Trophoblast cell (in vitro differentiated cells and primary cell): ENCODE measurements around the gene NACA2.

Experiments
- DNase-seq, 2 donors: peaks; one replicate each; pipeline ENCODE4 v3.0.0-alpha.2; 2016
- H2AFZ ChIP-seq: 2 replicates; pipeline ENCODE4 v1.6.1; 2013; ENCODE audit warnings: low read length, moderate library complexity, mild to moderate bottlenecking; ENCODE audit not compliant: insufficient read depth, poor library complexity
- H2AK5ac ChIP-seq: 2 replicates; pipeline ENCODE4 v1.6.1; 2013; ENCODE audit warnings: mild to moderate bottlenecking, low read length
- H2BK120ac ChIP-seq: 2 replicates; pipeline ENCODE4 v1.6.1; 2013; ENCODE audit warnings: low read length, mild to moderate bottlenecking, moderate library complexity; ENCODE audit not compliant: insufficient read depth, poor library complexity
- H2BK12ac ChIP-seq: 2 replicates; pipeline ENCODE4 v1.6.1; 2013; ENCODE audit warnings: mild to moderate bottlenecking, low read length, moderate library complexity
- H2BK5ac ChIP-seq: 2 replicates; pipeline ENCODE4 v1.6.1; 2013; ENCODE audit warnings: low read length, low read depth, moderate library complexity, mild to moderate bottlenecking; ENCODE audit not compliant: poor library complexity
- H3K14ac ChIP-seq: 2 replicates; pipeline ENCODE4 v1.6.1; 2013; ENCODE audit warnings: mild to moderate bottlenecking, low read length
- H3K18ac ChIP-seq: 2 replicates; pipeline ENCODE4 v1.6.1; 2013; ENCODE audit warnings: mild to moderate bottlenecking, low read length
- H3K23ac ChIP-seq: 2 replicates; pipeline ENCODE4 v1.6.1; 2013; ENCODE audit warnings: low read length
- H3K27ac ChIP-seq: 2 replicates; pipeline ENCODE4 v1.5.1; 2013; ENCODE audit warnings: low read depth, mild to moderate bottlenecking, inconsistent platforms, low read length, moderate library complexity
- H3K27me3 ChIP-seq: 2 replicates; pipeline ENCODE4 v1.6.1; 2013; ENCODE audit warnings: inconsistent platforms, mild to moderate bottlenecking, low read length, moderate library complexity; ENCODE audit not compliant: insufficient read depth
- H3K36me3 ChIP-seq, 2 experiments: 1 replicate in 1 of 2; 2 replicates in 1 of 2; pipeline ENCODE4 v1.6.1; 2013; ENCODE audit warnings: low read length in 2 of 2, mild to moderate bottlenecking in 2 of 2, moderate library complexity in 1 of 2; ENCODE audit not compliant: insufficient read depth in 2 of 2, control insufficient read depth in 1 of 2
- H3K4ac ChIP-seq: 2 replicates; pipeline ENCODE4 v1.6.1; 2013; ENCODE audit warnings: low read depth, mild to moderate bottlenecking, low read length, moderate library complexity
- H3K4me1 ChIP-seq, 2 experiments: 1 replicate in 1 of 2; 2 replicates in 1 of 2; pipeline ENCODE4 v1.6.1; 2013; ENCODE audit warnings: low read length in 2 of 2, mild to moderate bottlenecking in 2 of 2, moderate library complexity in 1 of 2; ENCODE audit not compliant: insufficient read depth in 2 of 2, control insufficient read depth in 1 of 2
- H3K4me2 ChIP-seq: 2 replicates; pipeline ENCODE4 v1.6.1; 2013; ENCODE audit warnings: inconsistent platforms, mild to moderate bottlenecking, low read length, moderate library complexity
- H3K4me3 ChIP-seq: 2 replicates; pipeline ENCODE4 v1.5.1; 2013; ENCODE audit warnings: mild to moderate bottlenecking, low read depth, low read length, inconsistent platforms
- H3K79me1 ChIP-seq: one replicate; pipeline ENCODE4 v1.6.1; 2013; ENCODE audit warnings: low read length
- H3K79me2 ChIP-seq: 2 replicates; pipeline ENCODE4 v1.6.1; 2013; ENCODE audit warnings: low read length, mild to moderate bottlenecking; ENCODE audit not compliant: control insufficient read depth, insufficient read depth, poor library complexity
- H3K9ac ChIP-seq: 2 replicates; pipeline ENCODE4 v1.6.1; 2013; ENCODE audit warnings: mild to moderate bottlenecking, low read length
- H3K9me3 ChIP-seq: 2 replicates; pipeline ENCODE4 v1.6.1; 2013; ENCODE audit warnings: low read depth, mild to moderate bottlenecking, control low read depth, inconsistent platforms, low read length; ENCODE audit not compliant: insufficient read depth
- H4K12ac ChIP-seq: 2 replicates; pipeline ENCODE4 v1.6.1; 2013; ENCODE audit warnings: low read depth, mild to moderate bottlenecking, low read length, moderate library complexity
- H4K8ac ChIP-seq: 2 replicates; pipeline ENCODE4 v1.6.1; 2013; ENCODE audit warnings: low read depth, mild to moderate bottlenecking, low read length, moderate library complexity
- H4K91ac ChIP-seq: one replicate; pipeline ENCODE4 v1.6.1; 2013; ENCODE audit warnings: low read depth, mild to moderate bottlenecking, low read length, moderate library complexity
- WGBS: extraction: QIAGEN DNeasy Blood & Tissue Kit; methylation state at CpG from one replicate; pipeline ENCODE4 v1.1.7; 2013; ENCODE audit warnings: missing lambda C conversion rate; ENCODE audit not compliant: insufficient read length, insufficient coverage; ENCODE audit errors: extremely low coverage; 5-methylcytosine and 5-hydroxymethylcytosine counted together

Gene NACA2

DNA sequence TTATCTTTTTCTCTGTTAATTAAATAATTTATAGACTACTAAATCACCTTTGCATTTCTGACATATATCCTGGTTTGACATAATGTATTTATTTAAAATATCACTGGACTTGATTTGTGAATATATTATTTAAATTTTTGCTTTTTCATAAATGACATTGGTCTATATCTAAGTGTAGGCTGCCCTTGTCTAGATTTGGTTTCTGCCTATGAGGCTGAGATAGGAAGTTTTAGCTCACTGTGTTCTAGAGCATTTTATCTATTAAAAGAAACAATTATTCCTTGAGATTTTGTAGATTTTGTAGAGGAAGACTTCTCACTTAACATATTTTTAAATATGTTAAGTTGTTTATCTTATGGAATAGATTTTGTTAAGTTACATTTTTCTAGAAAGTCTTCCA lies 43.9 kb downstream of the NACA2 start:
- Histone ChIP-seq H3K18ac (no peak overlapping the region), H2AK5ac (no peak overlapping the region), H3K9me3 (no peaks in the 10 kb centered on the region)

GRCh38 chr17:61545335-61545938 lies 45.6 kb downstream of the NACA2 start:
- Histone ChIP-seq H3K79me2 (no peaks in the 10 kb centered on the region), H3K27ac (no peak overlapping the region), H3K9ac (no peak overlapping the region), H2AK5ac (no peak overlapping the region), H3K14ac (no peak overlapping the region), H3K4ac (no peak overlapping the region), H4K12ac (no peak overlapping the region), H3K9me3 (no peaks in the 10 kb centered on the region), H2BK5ac (no peak overlapping the region), H4K91ac (no peak overlapping the region), H3K23ac (no peak overlapping the region), H2BK120ac (no peak overlapping the region), H4K8ac (no peak overlapping the region), H3K36me3 (no peaks in the 10 kb centered on the region), H3K18ac (no peak overlapping the region), H2AFZ (no peak overlapping the region), H3K4me2 (no peak overlapping the region), H2BK12ac (no peak overlapping the region), H3K79me1 (no peaks in the 10 kb centered on the region), H3K27me3 (no peaks in the 10 kb centered on the region), H3K4me1 (no peaks in the 10 kb centered on the region), H3K4me3 (no peak overlapping the region)
- DNase-seq: no peak
- no CpG with 5 or more reads among the region's 1 CpG for WGBS

More for the DNA sequence above, 43.9 kb downstream of the NACA2 start:
- no peaks in the 10 kb centered on the region for H3K36me3 ChIP-seq
- no peak overlapping the region for H2BK12ac ChIP-seq
- H3K4ac ChIP-seq: no peak overlapping the region
- no peak overlapping the region for H4K8ac ChIP-seq
- no peaks in the 10 kb centered on the region for H3K27me3 ChIP-seq
- no peak overlapping the region for H3K23ac ChIP-seq
- no peak overlapping the region for H3K4me3 ChIP-seq
- H3K14ac ChIP-seq: no peak overlapping the region
- H3K79me2 ChIP-seq: no peaks in the 10 kb centered on the region
- no peak for DNase-seq
- no peaks in the 10 kb centered on the region for H3K79me1 ChIP-seq
- H4K91ac ChIP-seq: no peak overlapping the region
- no peak overlapping the region for H3K4me2 ChIP-seq
- no peak overlapping the region for H2BK120ac ChIP-seq
- H3K4me1 ChIP-seq: no peaks in the 10 kb centered on the region
- no peak overlapping the region for H4K12ac ChIP-seq
- no peak overlapping the region for H3K9ac ChIP-seq
- H2BK5ac ChIP-seq: no peak overlapping the region
- H2AFZ ChIP-seq: no peak overlapping the region
- H3K27ac ChIP-seq: no peak overlapping the region

GRCh38 chr17:61543786-61544415 lies 47.1 kb downstream of the NACA2 start:
- Histone ChIP-seq H2AK5ac (no peak overlapping the region), H3K9me3 (no peaks in the 10 kb centered on the region), H3K27me3 (no peaks in the 10 kb centered on the region), H3K79me2 (no peaks in the 10 kb centered on the region), H3K23ac (no peak overlapping the region), H3K36me3 (no peaks in the 10 kb centered on the region), H2BK120ac (no peak overlapping the region), H3K4me3 (no peak overlapping the region), H3K79me1 (no peaks in the 10 kb centered on the region), H3K4ac (no peak overlapping the region), H3K4me1 (no peaks in the 10 kb centered on the region), H2BK12ac (no peak overlapping the region), H3K27ac (no peak overlapping the region), H3K4me2 (no peak overlapping the region), H3K18ac (no peak overlapping the region), H4K91ac (no peak overlapping the region), H4K12ac (no peak overlapping the region), H2AFZ (no peak overlapping the region), H4K8ac (no peak overlapping the region), H3K14ac (no peak overlapping the region), H2BK5ac (no peak overlapping the region), H3K9ac (no peak overlapping the region)
- no CpG with 5 or more reads among the region's 9 CpGs for WGBS
- DNase-seq: no peak

DNA sequence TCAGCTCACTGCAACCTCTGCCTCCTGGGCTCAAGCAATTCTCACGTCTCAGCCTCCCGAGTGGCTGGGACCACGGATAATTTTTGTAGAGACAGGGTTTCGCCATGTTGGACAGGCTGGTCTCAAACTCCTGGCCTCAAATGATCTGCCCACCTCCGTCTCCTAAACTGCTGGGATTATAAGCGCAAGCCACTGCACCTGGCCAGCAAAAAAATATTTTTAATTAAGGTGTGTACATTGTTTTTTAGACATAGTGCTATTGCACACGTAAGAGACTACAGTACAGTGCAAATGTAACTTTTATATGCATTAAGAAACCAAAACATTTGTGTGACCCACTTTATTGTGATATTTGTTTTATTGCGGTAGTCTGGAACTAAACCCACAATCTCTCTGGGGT lies 49.0 kb downstream of the NACA2 start:
- Histone ChIP-seq H3K9ac (no peak overlapping the region), H3K79me2 (no peaks in the 10 kb centered on the region), H3K9me3 (no peaks in the 10 kb centered on the region), H3K79me1 (no peaks in the 10 kb centered on the region), H2BK120ac (no peak overlapping the region), H3K4me1 (no peaks in the 10 kb centered on the region), H3K4ac (no peak overlapping the region), H2AK5ac (no peak overlapping the region), H4K91ac (no peak overlapping the region), H3K23ac (no peak overlapping the region), H3K36me3 (no peaks in the 10 kb centered on the region), H2BK12ac (no peak overlapping the region), H3K14ac (no peak overlapping the region), H3K18ac (no peak overlapping the region), H3K27ac (no peak overlapping the region), H3K4me3 (no peak overlapping the region), H4K12ac (no peak overlapping the region), H3K27me3 (no peaks in the 10 kb centered on the region), H2BK5ac (no peak overlapping the region), H3K4me2 (no peak overlapping the region), H4K8ac (no peak overlapping the region), H2AFZ (no peak overlapping the region)
- no peak for DNase-seq
- WGBS: no CpG with 5 or more reads among the region's 8 CpGs
